GM06990 (cell line): Measurements from ENCODE around the gene RIOK3.

Experiments
- DNase-seq: peaks from one replicate; pipeline ENCODE4 v3.0.0-alpha.2; 2011; ENCODE audit not compliant: insufficient read length; ENCODE audit errors: extremely low read depth
- H3K27me3 ChIP-seq: replicated peaks from 2 replicates; pipeline ENCODE4 v1.6.0; 2011; ENCODE audit warnings: low read length; ENCODE audit not compliant: control insufficient read depth, insufficient read depth
- H3K36me3 ChIP-seq: 2 replicates; pipeline ENCODE4 v1.5.1; 2011; ENCODE audit warnings: low read length; ENCODE audit not compliant: control insufficient read depth, insufficient read depth
- H3K4me3 ChIP-seq: replicated peaks from 2 replicates; pipeline ENCODE4 v1.5.1; 2011; ENCODE audit warnings: low read depth, mild to moderate bottlenecking, control low read depth, low read length
- CTCF ChIP-seq: IDR thresholded peaks from 2 replicates; pipeline ENCODE4 v1.5.1; 2011; ENCODE audit warnings: low read length, control low read depth, mild to moderate bottlenecking, inconsistent platforms; ENCODE audit not compliant: insufficient read depth, poor library complexity, severe bottlenecking

Gene RIOK3

GRCh38 chr18:23451491-23451890 lies 1.6 kb upstream of the RIOK3 start:
- no peak for TF ChIP-seq CTCF
- no peaks in the 10 kb centered on the region for H3K27me3 ChIP-seq
- no peaks in the 10 kb centered on the region for H3K36me3 ChIP-seq
- peak overlapping the region; percentile 17; the same call in 1 of the 2 replicates for H3K4me3 ChIP-seq
- DNase-seq, result peak; percentile 43

- peak; percentile 12 for DNase-seq
- TF ChIP-seq CTCF, result no peak
- no peaks in the 10 kb centered on the region for H3K27me3 ChIP-seq
- H3K4me3 ChIP-seq, result peak overlapping the region; percentile 96; the same call in 1 of the 2 replicates
- no peaks in the 10 kb centered on the region for H3K36me3 ChIP-seq
These were observed 750 bp upstream of the RIOK3 start for GRCh38 chr18:23452347-23452727.

GRCh38 chr18:23453680-23454058 lies 582 bp downstream of the RIOK3 start:
- peak overlapping the region; percentile 96 for H3K4me3 ChIP-seq
- H3K27me3 ChIP-seq, result no peaks in the 10 kb centered on the region
- no peak for TF ChIP-seq CTCF
- no peak for DNase-seq
- H3K36me3 ChIP-seq, result no peaks in the 10 kb centered on the region

- H3K4me3 ChIP-seq, result no peak overlapping the region
- DNase-seq, result no peak
- no peaks in the 10 kb centered on the region for H3K27me3 ChIP-seq
- no peak for TF ChIP-seq CTCF
- no peaks in the 10 kb centered on the region; the same call in 1 of the 2 replicates for H3K36me3 ChIP-seq
These were observed 3.7 kb downstream of the RIOK3 start for GRCh38 chr18:23456835-23457234.

- DNase-seq, result no peak
- no peak for TF ChIP-seq CTCF
- Histone ChIP-seq H3K27me3 (no peaks in the 10 kb centered on the region), H3K36me3 (peaks cover 5% of the 10 kb centered on the region), H3K4me3 (no peak overlapping the region)
These were observed 5.9 kb downstream of the RIOK3 start for GRCh38 chr18:23458830-23459529.

- TF ChIP-seq CTCF, result no peak
- Histone ChIP-seq H3K36me3 (peaks cover 5% of the 10 kb centered on the region), H3K27me3 (no peaks in the 10 kb centered on the region), H3K4me3 (no peak overlapping the region)
- no peak for DNase-seq
These were observed 6.4 kb downstream of the RIOK3 start for GRCh38 chr18:23459530-23459921.
